Lung (tissue), 12 donors: Measurements from ENCODE around the gene KRTAP23-1. TPM values are rescaled to one million over a fixed set of nuclear protein-coding genes. Genes with fewer than 3 reads are reported as not detected.
A peak's percentile ranks its signal among the peaks of the same experiment; 100 is the strongest.

Experiments
- ATAC-seq: fragments of 200-7000 bp; cut with Tn5 transposase; one replicate; pipeline ENCODE4 v1.9.1; 2020; ENCODE audit warnings: moderate number of reproducible peaks; ENCODE audit not compliant: insufficient read depth, low FRiP score
- DNase-seq, 3 donors: peaks; one replicate each; pipeline ENCODE4 v3.0.0-alpha.2; 2013 to 2017
- H3K27ac ChIP-seq, 2 donors: one replicate each; pipeline ENCODE4 v1.5.1; 2013; ENCODE audit warnings: mild to moderate bottlenecking in 2 of 2, moderate library complexity in 2 of 2, control low read depth in 1 of 2, inconsistent platforms in 1 of 2, low read depth in 1 of 2, low read length in 1 of 2
- H3K27me3 ChIP-seq, 3 donors: one replicate each; pipeline ENCODE4 v1.5.1; 2013; ENCODE audit warnings: low read length in 2 of 3; ENCODE audit not compliant: control insufficient read depth in 3 of 3, insufficient read depth in 3 of 3
- H3K36me3 ChIP-seq, 4 donors: one replicate each; pipeline ENCODE4 v1.5.1; 2013; ENCODE audit warnings: low read length in 4 of 4, mild to moderate bottlenecking in 1 of 4, moderate library complexity in 1 of 4; ENCODE audit not compliant: control insufficient read depth in 4 of 4, insufficient read depth in 4 of 4
- H3K4me1 ChIP-seq, 5 donors: one replicate each; pipeline ENCODE4 v1.5.1; 2013; ENCODE audit warnings: low read length in 5 of 5, mild to moderate bottlenecking in 2 of 5, moderate library complexity in 1 of 5; ENCODE audit not compliant: control insufficient read depth in 5 of 5, insufficient read depth in 5 of 5
- H3K4me3 ChIP-seq: one replicate; pipeline ENCODE4 v1.5.1; 2013; ENCODE audit warnings: mild to moderate bottlenecking, control low read depth, moderate library complexity
- H3K9ac ChIP-seq, 2 donors: one replicate each; pipeline ENCODE4 v1.5.1; 2013; ENCODE audit warnings: low read length in 2 of 2, control low read depth in 1 of 2; ENCODE audit not compliant: insufficient read depth in 1 of 2
- H3K9me3 ChIP-seq, 4 donors: one replicate each; pipeline ENCODE4 v1.5.1; 2013; ENCODE audit warnings: low read length in 3 of 4, mild to moderate bottlenecking in 1 of 4, moderate library complexity in 1 of 4; ENCODE audit not compliant: control insufficient read depth in 4 of 4, insufficient read depth in 3 of 4
- WGBS, 2 donors: extraction: QIAGEN DNeasy Blood & Tissue Kit; methylation state at CpG; one replicate each; pipeline ENCODE4 v1.1.7; 2013; 5-methylcytosine and 5-hydroxymethylcytosine counted together
- polyA plus RNA-seq, 2 donors: library from polyadenylated mRNA; stranded (reverse); fragments of 200-250 nt; gene quantifications; one replicate each; pipeline ENCODE4 v1.2.1, GENCODE V29; 2013
- total RNA-seq, 2 donors: library from RNA; depleted of rRNA in 1 of 2; stranded (reverse); fragments of >200 nt in 1 of 2; gene quantifications; one replicate each; pipeline ENCODE4 v1.2.1, GENCODE V29; 2014 to 2021
- TF ChIP-seq, protein P1 (sequence below): IDR thresholded peaks from 2 replicates; pipeline ENCODE4 v1.5.1; 2012; ENCODE audit warnings: mild to moderate bottlenecking; ENCODE audit errors: control extremely low read depth, extremely low read depth
- donor health status: control.
- donor health status: control.
- donor health status: Bipolar disorder and iron deficiency.
- donor health status: healthy.
- donor health status: DM: yes; HTN: yes; CAD: no.

Gene KRTAP23-1
- total and polyA plus RNA-seq, 4 donors = not detected

DNA sequence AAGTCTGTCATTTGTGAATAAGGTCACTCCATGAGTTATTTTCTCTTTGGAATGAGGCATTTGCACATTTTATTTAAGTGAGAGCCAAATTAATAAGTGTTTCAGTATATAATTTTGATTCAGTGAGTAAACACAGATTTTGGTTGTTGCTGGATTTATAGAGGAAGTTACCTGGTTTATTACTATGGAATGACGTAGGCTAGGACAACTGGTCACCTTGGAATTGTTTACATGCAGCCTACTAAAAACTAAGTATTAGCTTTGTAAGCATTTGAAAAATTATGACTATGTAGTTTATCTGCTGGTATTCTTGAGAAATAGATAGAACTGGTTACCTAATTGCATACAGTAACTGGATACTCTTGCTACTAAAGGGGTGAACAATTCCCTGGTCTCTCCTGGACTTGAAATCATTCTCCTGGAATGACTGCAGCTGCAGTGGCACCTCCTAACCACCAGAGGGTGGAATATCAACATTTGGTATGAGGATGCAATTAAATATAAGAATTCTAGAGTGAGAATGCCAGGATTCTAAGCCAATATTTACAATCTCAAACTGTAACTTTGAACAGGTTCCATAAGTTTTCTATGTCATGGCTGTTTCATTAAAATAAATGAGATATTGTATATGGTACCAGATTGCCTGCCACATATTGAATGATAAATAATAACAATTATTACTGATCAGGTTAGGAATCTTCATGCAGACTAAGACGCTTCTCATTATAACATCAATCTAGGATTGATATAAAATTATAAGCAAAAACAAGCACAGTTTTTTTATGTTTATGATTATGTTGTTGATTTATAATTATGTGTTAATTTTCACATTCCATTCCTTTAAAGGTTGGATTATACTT, 7.5 kb downstream of the KRTAP23-1 start:
- Histone ChIP-seq H3K27me3 (no peaks in the 10 kb centered on the region), H3K9ac (no peak overlapping the region), H3K4me3 (no peak overlapping the region), H3K9me3 (no peaks in the 10 kb centered on the region), H3K36me3 (no peaks in the 10 kb centered on the region), H3K27ac (no peak overlapping the region), H3K4me1 (no peaks in the 10 kb centered on the region)
- TF ChIP-seq, protein P1, sequence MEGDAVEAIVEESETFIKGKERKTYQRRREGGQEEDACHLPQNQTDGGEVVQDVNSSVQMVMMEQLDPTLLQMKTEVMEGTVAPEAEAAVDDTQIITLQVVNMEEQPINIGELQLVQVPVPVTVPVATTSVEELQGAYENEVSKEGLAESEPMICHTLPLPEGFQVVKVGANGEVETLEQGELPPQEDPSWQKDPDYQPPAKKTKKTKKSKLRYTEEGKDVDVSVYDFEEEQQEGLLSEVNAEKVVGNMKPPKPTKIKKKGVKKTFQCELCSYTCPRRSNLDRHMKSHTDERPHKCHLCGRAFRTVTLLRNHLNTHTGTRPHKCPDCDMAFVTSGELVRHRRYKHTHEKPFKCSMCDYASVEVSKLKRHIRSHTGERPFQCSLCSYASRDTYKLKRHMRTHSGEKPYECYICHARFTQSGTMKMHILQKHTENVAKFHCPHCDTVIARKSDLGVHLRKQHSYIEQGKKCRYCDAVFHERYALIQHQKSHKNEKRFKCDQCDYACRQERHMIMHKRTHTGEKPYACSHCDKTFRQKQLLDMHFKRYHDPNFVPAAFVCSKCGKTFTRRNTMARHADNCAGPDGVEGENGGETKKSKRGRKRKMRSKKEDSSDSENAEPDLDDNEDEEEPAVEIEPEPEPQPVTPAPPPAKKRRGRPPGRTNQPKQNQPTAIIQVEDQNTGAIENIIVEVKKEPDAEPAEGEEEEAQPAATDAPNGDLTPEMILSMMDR = peak; percentile 41
- WGBS, 2 donors = 89 to 93% methylated on average over 2 of the region's 2 CpGs
- DNase-seq (peak; percentile 46 to 57 (median 46)), ATAC-seq (peak; percentile 27)

DNA sequence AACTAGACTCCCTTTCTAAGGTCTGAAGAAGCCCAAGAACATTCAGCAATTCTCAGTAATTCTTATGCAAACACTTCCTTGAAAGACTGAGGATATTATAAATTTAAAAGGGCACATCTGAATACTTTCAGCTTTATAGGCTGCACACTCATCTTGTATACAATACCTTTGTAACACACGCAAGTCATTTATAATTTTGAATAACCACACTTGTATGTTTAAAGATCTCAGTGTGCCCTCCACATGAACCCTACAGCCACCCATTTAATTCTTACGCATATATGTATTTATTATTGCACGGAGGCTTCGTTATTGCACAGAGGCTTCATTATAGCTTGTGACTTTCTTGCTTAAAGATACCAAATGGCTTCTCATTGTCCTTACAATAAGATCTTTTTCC, 9.7 kb downstream of the KRTAP23-1 start:
- no peaks in the 10 kb centered on the region for H3K4me1 ChIP-seq
- H3K4me3 ChIP-seq = no peak overlapping the region
- no peak overlapping the region for H3K9ac ChIP-seq
- TF ChIP-seq, protein P1 = no peak
- WGBS, 2 donors = 89% methylated on average over 4 of the region's 4 CpGs
- no peaks in the 10 kb centered on the region for H3K9me3 ChIP-seq
- H3K27ac ChIP-seq = no peak overlapping the region
- H3K36me3 ChIP-seq = no peaks in the 10 kb centered on the region
- no peaks in the 10 kb centered on the region for H3K27me3 ChIP-seq
- ATAC-seq = no peak
- DNase-seq = no peak

DNA sequence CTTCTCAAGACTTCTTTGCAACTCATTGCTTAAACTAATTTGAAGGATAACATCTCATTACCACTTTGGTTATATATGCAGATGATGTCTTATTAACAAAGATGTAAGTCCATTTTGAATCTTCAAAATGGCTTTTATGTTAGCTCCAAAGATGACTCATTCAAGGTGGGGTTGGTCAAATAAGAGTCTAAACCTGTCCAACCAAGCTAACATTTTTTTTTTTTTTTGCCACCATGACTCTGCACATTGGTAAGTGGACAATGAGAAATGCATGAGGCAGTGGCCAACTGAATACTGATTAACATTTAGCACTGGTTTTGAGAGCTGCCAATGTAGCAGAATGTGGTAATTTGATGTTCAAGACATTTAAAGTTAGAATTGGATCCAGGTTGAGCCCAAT, 10.6 kb downstream of the KRTAP23-1 start:
- no peaks in the 10 kb centered on the region for H3K9me3 ChIP-seq
- ATAC-seq = no peak
- H3K27me3 ChIP-seq = no peaks in the 10 kb centered on the region
- TF ChIP-seq, protein P1 = no peak
- H3K4me1 ChIP-seq = no peaks in the 10 kb centered on the region
- no peak overlapping the region for H3K9ac ChIP-seq
- H3K27ac ChIP-seq = no peak overlapping the region
- DNase-seq = no peak
- no peaks in the 10 kb centered on the region for H3K36me3 ChIP-seq
- H3K4me3 ChIP-seq = no peak overlapping the region
